Hematopoietic multipotent progenitor cell treated with erythropoietin and hydrocortisone succinate and interleukin-3 and kit ligand, for 15 days (in vitro differentiated cells): ENCODE measurements around the gene KLK11.

Source experiments
- DNase-seq: peaks from one replicate; pipeline ENCODE4 v3.0.0-alpha.2; 2015; ENCODE audit warnings: low spot score

The KLK11 gene

GRCh38 chr19:51026554-51026831 lies at the start of gene KLK11:
TSS of gene KLK11 (minus strand) at chr19:51026616. CDS start at chr19:51025631, 985 bp downstream.
- no peak for DNase-seq

GRCh38 chr19:51075998-51076397 lies 49.6 kb upstream of the KLK11 start:
- DNase-seq = no peak

- DNase-seq = no peak
Measured at GRCh38 chr19:51071095-51071405, 44.6 kb upstream of the KLK11 start.

GRCh38 chr19:51070334-51071094 lies 44.1 kb upstream of the KLK11 start:
- DNase-seq = no peak

- no peak for DNase-seq
Measured at GRCh38 chr19:51066393-51067186, 40.2 kb upstream of the KLK11 start.

- no peak for DNase-seq
Measured at GRCh38 chr19:51065221-51065960, 39.0 kb upstream of the KLK11 start.

- DNase-seq = no peak
Measured at GRCh38 chr19:51064534-51065220, 38.3 kb upstream of the KLK11 start, which contains the start of gene KLK13. TSS of gene KLK13 (minus strand) at chr19:51065092. CDS start at chr19:51065067, 25 bp downstream.

GRCh38 chr19:51063664-51064063 lies 37.2 kb upstream of the KLK11 start:
- no peak for DNase-seq

GRCh38 chr19:51060973-51061372 lies 34.6 kb upstream of the KLK11 start:
- DNase-seq = no peak

- no peak for DNase-seq
Measured at GRCh38 chr19:51060336-51060735, 33.9 kb upstream of the KLK11 start.

GRCh38 chr19:51059715-51060114 lies 33.3 kb upstream of the KLK11 start:
- DNase-seq = no peak

- DNase-seq = no peak
Measured at GRCh38 chr19:51055866-51056265, 29.4 kb upstream of the KLK11 start.

- DNase-seq = no peak
Measured at GRCh38 chr19:51047031-51047335, 20.6 kb upstream of the KLK11 start.

- DNase-seq = no peak
Measured at GRCh38 chr19:51044327-51044726, 17.9 kb upstream of the KLK11 start.

- DNase-seq = no peak
Measured at GRCh38 chr19:51043497-51043896, 17.1 kb upstream of the KLK11 start.

- no peak for DNase-seq
Measured at GRCh38 chr19:51040151-51040550, 13.7 kb upstream of the KLK11 start.

- no peak for DNase-seq
Measured at GRCh38 chr19:51036519-51036918, 10.1 kb upstream of the KLK11 start.

- no peak for DNase-seq
Measured at GRCh38 chr19:51034704-51035103, 8.3 kb upstream of the KLK11 start, which contains the start of gene KLK12. TSS of gene KLK12 (minus strand) at chr19:51035002. CDS start at chr19:51034621, 381 bp downstream.

GRCh38 chr19:51031880-51032225 lies 5.4 kb upstream of the KLK11 start:
- no peak for DNase-seq

- DNase-seq = no peak
Measured at GRCh38 chr19:51031220-51031879, 4.9 kb upstream of the KLK11 start.

GRCh38 chr19:51030631-51031030 lies 4.2 kb upstream of the KLK11 start:
- DNase-seq = no peak

- no peak for DNase-seq
Measured at GRCh38 chr19:51029718-51030117, 3.3 kb upstream of the KLK11 start.
